ENCODE data around the gene MYO1B. TPM values are rescaled to one million over a fixed set of nuclear protein-coding genes. Genes with fewer than 3 reads are reported as not detected.

The MYO1B gene
- total RNA-seq, 5 donors from 2014 or later (not counting 1 experiment from before 2014, with no cell fraction given), result 0.39 to 1.3 (median 0.73) TPM

DNA sequence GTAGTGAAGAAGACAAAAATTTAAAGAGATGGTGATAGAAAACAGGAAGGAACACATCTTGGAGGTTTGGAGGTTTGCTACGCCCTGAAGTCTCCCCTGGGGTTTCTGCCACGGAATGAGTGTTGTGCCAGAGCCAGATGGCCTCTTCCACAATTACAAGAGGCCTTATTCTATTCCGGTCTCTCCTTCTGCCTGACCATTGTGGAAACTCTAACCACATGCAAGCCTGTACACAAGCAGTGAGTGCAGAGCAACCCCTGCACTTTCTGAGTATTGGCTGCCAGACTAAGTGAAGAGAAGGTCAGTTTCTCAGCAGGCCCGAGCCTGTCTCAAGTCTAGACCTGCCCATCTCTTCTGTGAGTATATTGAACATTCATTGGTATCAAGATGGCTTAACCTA lies 22.7 kb upstream of the MYO1B start:
- no peak for ATAC-seq (replicated peaks in 1 of 4)
- CTCF ChIA-PET, result interaction anchor here in 1 of 2 donors (0.8 to 0.9 kb wide), 2 partner anchors 9 to 14 kb away, joined by 3 to 4 read pairs; no protein-coding TSS in a partner anchor
- Histone ChIP-seq H3K36me3 (ENCODE audit: control insufficient read depth in 2 of 2, extremely low read depth in 1 of 2, insufficient read depth in 1 of 2, low read length in 1 of 2) (no peaks in the 10 kb centered on the region), H3K9me3 (no peaks in the 10 kb centered on the region), H3K4me1 (ENCODE audit: control insufficient read depth in 1 of 2, extremely low read depth in 1 of 2, insufficient read depth in 2 of 2, low read length in 2 of 2) (no peaks in the 10 kb centered on the region), H3K4me3 (ENCODE audit: control insufficient read depth in 1 of 2, extremely low read depth in 1 of 2, low read length in 1 of 2) (no peak overlapping the region), H3K27ac (ENCODE audit: low read length) (no peak overlapping the region), H3K27me3 (replicated peaks in 1 of 2; ENCODE audit: control insufficient read depth in 2 of 2, extremely low read depth in 1 of 2, insufficient read depth in 2 of 2, low read length in 1 of 2) (no peaks in the 10 kb centered on the region)
- H3K27me3 Mint-ChIP-seq, result peaks cover 0 to 2% of the 10 kb centered on the region in 2 donors
- H3K4me1 Mint-ChIP-seq, result peaks cover 0 to 9% (median 0%) of the 10 kb centered on the region in 3 donors
- H3K9me3 Mint-ChIP-seq, result peaks cover 0 to 5% (median 0%) of the 10 kb centered on the region in 3 donors
- no peak for DNase-seq
- H3K27ac Mint-ChIP-seq, result no peak overlapping the region
- H3K4me3 Mint-ChIP-seq, result no peak overlapping the region
- no peaks in the 10 kb centered on the region for H3K36me3 Mint-ChIP-seq
- 73% methylated on average over 2 of the region's 4 CpGs for WGBS (ENCODE audit: insufficient coverage)
- POLR2A ChIA-PET, result no interaction called here

DNA sequence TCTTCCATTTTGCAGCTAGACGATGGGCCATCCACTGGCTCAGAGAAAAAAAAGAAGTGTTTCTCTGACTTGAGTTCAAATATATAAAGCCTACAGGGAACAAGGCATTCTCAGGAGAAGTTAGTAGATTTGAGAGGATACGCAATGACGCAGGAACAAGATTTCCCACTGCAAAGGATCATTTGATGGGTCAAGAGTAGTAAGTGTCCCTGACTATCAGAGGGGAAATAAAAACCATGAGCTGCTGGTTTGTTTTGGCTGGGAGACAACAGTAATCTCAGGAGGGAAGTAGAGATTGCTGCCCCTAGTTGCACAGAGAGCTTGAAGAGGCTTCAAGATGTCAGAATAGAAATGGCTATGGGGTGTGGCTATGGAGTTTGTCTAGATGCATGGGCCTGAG lies 22.3 kb upstream of the MYO1B start:
- 89% methylated on average over 2 of the region's 3 CpGs for WGBS (ENCODE audit: insufficient coverage)
- Histone ChIP-seq H3K27me3 (replicated peaks in 1 of 2; ENCODE audit: control insufficient read depth in 2 of 2, extremely low read depth in 1 of 2, insufficient read depth in 2 of 2, low read length in 1 of 2) (no peaks in the 10 kb centered on the region), H3K4me3 (ENCODE audit: control insufficient read depth in 1 of 2, extremely low read depth in 1 of 2, low read length in 1 of 2) (no peak overlapping the region), H3K4me1 (ENCODE audit: control insufficient read depth in 1 of 2, extremely low read depth in 1 of 2, insufficient read depth in 2 of 2, low read length in 2 of 2) (no peaks in the 10 kb centered on the region), H3K9me3 (no peaks in the 10 kb centered on the region), H3K36me3 (ENCODE audit: control insufficient read depth in 2 of 2, extremely low read depth in 1 of 2, insufficient read depth in 1 of 2, low read length in 1 of 2) (no peaks in the 10 kb centered on the region), H3K27ac (ENCODE audit: low read length) (no peak overlapping the region)
- Mint-ChIP-seq H3K9me3 (peaks cover 0 to 5% (median 0%) of the 10 kb centered on the region in 3 donors), H3K4me3 (no peak overlapping the region), H3K27ac (no peak overlapping the region), H3K36me3 (no peaks in the 10 kb centered on the region), H3K27me3 (peaks cover 0 to 2% of the 10 kb centered on the region in 2 donors), H3K4me1 (peaks cover 0 to 9% (median 0%) of the 10 kb centered on the region in 3 donors)
- DNase-seq (no peak), ATAC-seq (replicated peaks in 1 of 4) (no peak)
- ChIA-PET CTCF (interaction anchor here in 1 of 2 donors (0.8 to 0.9 kb wide), 2 partner anchors 9 to 14 kb away, joined by 3 to 4 read pairs; no protein-coding TSS in a partner anchor), POLR2A (no interaction called here)

DNA sequence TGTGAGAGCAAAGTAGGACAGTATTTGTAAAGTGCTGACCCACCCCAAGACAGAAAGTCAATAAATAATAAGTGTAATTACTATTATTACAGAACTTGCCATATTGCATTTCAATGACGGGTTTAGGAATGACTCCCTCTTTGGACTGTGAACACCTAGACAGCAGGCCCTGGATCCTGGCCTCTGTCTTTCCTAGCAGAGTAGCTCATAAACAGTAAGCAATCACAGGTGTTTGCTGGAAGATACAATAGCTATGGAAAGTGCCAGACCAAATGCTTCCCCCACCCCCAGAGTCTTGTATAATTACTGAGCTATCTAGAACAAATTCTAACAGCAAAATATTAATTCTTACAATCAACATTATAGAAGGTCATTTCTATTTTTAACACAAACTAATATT lies 20.1 kb upstream of the MYO1B start:
- WGBS (ENCODE audit: insufficient coverage), result no CpG with 5 or more reads among the region's 1 CpG
- DNase-seq (no peak), ATAC-seq (replicated peaks in 1 of 4) (no peak)
- no peaks in the 10 kb centered on the region for H3K27me3 Mint-ChIP-seq
- H3K4me1 ChIP-seq (ENCODE audit: control insufficient read depth in 1 of 2, extremely low read depth in 1 of 2, insufficient read depth in 2 of 2, low read length in 2 of 2), result no peaks in the 10 kb centered on the region
- no peaks in the 10 kb centered on the region for H3K36me3 Mint-ChIP-seq
- H3K4me3 ChIP-seq (ENCODE audit: control insufficient read depth in 1 of 2, extremely low read depth in 1 of 2, low read length in 1 of 2), result no peak overlapping the region
- no peaks in the 10 kb centered on the region for H3K27me3 ChIP-seq (replicated peaks in 1 of 2; ENCODE audit: control insufficient read depth in 2 of 2, extremely low read depth in 1 of 2, insufficient read depth in 2 of 2, low read length in 1 of 2)
- no peak overlapping the region for H3K4me3 Mint-ChIP-seq
- POLR2A ChIA-PET, result interaction anchor here in 1 of 2 donors (0.6 kb wide), 1 partner anchor 623 kb away, joined by 3 read pairs; no protein-coding TSS in a partner anchor
- H3K4me1 Mint-ChIP-seq, result no peaks in the 10 kb centered on the region
- no peaks in the 10 kb centered on the region for H3K36me3 ChIP-seq (ENCODE audit: control insufficient read depth in 2 of 2, extremely low read depth in 1 of 2, insufficient read depth in 1 of 2, low read length in 1 of 2)
- H3K9me3 ChIP-seq, result no peaks in the 10 kb centered on the region
- H3K27ac Mint-ChIP-seq, result no peak overlapping the region
- no peak overlapping the region for H3K27ac ChIP-seq (ENCODE audit: low read length)
- peaks cover 0 to 5% (median 0%) of the 10 kb centered on the region in 3 donors for H3K9me3 Mint-ChIP-seq
- CTCF ChIA-PET, result no interaction called here

DNA sequence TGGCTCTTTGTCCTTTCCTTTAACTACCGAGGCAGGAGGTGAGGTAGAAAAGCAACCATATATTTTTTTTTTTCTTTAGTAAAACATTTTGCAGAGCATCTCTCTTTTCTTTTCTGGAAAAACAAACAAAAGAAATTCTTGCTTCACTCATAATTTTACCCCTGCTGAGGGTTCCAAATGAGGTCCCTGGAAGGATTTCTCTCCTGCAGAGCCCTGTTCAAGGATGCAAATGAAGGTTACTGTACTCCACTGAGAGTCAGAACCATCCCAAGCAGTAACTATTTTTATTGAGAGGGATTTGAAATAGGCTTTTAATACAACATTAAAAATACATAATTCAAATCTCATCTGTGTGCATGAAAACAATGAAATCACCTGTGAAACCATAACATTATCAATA lies 19.5 kb upstream of the MYO1B start:
- Histone ChIP-seq H3K9me3 (no peaks in the 10 kb centered on the region), H3K27ac (ENCODE audit: low read length) (no peak overlapping the region), H3K4me3 (ENCODE audit: control insufficient read depth in 1 of 2, extremely low read depth in 1 of 2, low read length in 1 of 2) (no peak overlapping the region), H3K36me3 (ENCODE audit: control insufficient read depth in 2 of 2, extremely low read depth in 1 of 2, insufficient read depth in 1 of 2, low read length in 1 of 2) (no peaks in the 10 kb centered on the region), H3K4me1 (ENCODE audit: control insufficient read depth in 1 of 2, extremely low read depth in 1 of 2, insufficient read depth in 2 of 2, low read length in 2 of 2) (no peaks in the 10 kb centered on the region), H3K27me3 (replicated peaks in 1 of 2; ENCODE audit: control insufficient read depth in 2 of 2, extremely low read depth in 1 of 2, insufficient read depth in 2 of 2, low read length in 1 of 2) (no peaks in the 10 kb centered on the region)
- Mint-ChIP-seq H3K9me3 (no peaks in the 10 kb centered on the region), H3K27me3 (no peaks in the 10 kb centered on the region), H3K27ac (no peak overlapping the region), H3K36me3 (no peaks in the 10 kb centered on the region), H3K4me1 (no peaks in the 10 kb centered on the region), H3K4me3 (no peak overlapping the region)
- DNase-seq, result no peak
- CTCF ChIA-PET, result no interaction called here
- WGBS (ENCODE audit: insufficient coverage), result no CpG with 5 or more reads among the region's 1 CpG
- ATAC-seq (replicated peaks in 1 of 4), result no peak
- POLR2A ChIA-PET, result no interaction called here

DNA sequence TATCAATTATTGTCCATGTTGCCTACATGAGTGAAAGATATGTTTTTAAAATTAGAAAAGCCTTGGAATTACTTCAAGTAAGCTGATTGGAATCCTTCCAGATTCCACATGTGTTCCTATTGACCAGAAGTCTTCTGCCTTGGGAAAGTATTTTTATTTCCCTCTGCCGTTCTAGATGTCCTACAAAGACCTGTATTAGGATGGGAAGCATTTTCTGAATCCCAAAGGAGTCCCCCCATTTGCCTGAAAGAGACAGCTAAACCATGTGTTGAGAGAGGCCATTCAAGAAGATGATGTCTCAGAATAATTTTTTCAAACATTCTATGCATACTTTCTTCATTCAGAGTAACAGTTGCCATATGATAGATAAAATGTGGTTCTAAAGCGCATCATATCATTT lies 19.0 kb upstream of the MYO1B start:
- H3K4me1 ChIP-seq (ENCODE audit: control insufficient read depth in 1 of 2, extremely low read depth in 1 of 2, insufficient read depth in 2 of 2, low read length in 2 of 2), result no peaks in the 10 kb centered on the region
- ATAC-seq (replicated peaks in 1 of 4) (no peak), DNase-seq (no peak)
- ChIA-PET CTCF (no interaction called here), POLR2A (no interaction called here)
- Mint-ChIP-seq H3K4me1 (no peaks in the 10 kb centered on the region), H3K36me3 (no peaks in the 10 kb centered on the region), H3K27me3 (no peaks in the 10 kb centered on the region), H3K27ac (no peak overlapping the region), H3K9me3 (no peaks in the 10 kb centered on the region), H3K4me3 (no peak overlapping the region)
- H3K9me3 ChIP-seq, result no peaks in the 10 kb centered on the region
- H3K4me3 ChIP-seq (ENCODE audit: control insufficient read depth in 1 of 2, extremely low read depth in 1 of 2, low read length in 1 of 2), result no peak overlapping the region
- no peaks in the 10 kb centered on the region for H3K27me3 ChIP-seq (replicated peaks in 1 of 2; ENCODE audit: control insufficient read depth in 2 of 2, extremely low read depth in 1 of 2, insufficient read depth in 2 of 2, low read length in 1 of 2)
- H3K36me3 ChIP-seq (ENCODE audit: control insufficient read depth in 2 of 2, extremely low read depth in 1 of 2, insufficient read depth in 1 of 2, low read length in 1 of 2), result no peaks in the 10 kb centered on the region
- H3K27ac ChIP-seq (ENCODE audit: low read length), result no peak overlapping the region
- WGBS (ENCODE audit: insufficient coverage), result no CpG with 5 or more reads among the region's 2 CpGs

DNA sequence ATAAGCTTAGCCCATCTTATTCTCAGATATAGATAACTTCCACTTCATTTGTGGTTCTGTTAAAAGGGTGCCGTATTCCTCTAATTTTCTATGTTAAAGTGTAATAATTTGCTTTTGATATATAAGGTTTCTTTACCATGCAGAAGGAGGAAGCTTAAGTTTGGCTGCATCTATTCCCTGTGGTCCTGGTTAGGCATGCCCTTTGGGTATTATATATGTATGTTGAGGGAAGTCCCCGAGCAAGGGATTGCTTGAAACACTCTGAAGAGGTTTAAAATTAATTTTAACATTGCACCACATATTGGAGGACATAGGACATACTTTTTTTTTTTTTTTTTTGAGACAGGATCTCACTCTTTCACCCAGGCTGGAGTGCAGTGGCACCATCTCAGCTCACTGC lies 16.9 kb upstream of the MYO1B start:
- CTCF ChIA-PET, result interaction anchor here (1.0 to 1.1 kb wide), 2 partner anchors 23 to 51 kb away, joined by 4 to 5 read pairs; no protein-coding TSS in a partner anchor

DNA sequence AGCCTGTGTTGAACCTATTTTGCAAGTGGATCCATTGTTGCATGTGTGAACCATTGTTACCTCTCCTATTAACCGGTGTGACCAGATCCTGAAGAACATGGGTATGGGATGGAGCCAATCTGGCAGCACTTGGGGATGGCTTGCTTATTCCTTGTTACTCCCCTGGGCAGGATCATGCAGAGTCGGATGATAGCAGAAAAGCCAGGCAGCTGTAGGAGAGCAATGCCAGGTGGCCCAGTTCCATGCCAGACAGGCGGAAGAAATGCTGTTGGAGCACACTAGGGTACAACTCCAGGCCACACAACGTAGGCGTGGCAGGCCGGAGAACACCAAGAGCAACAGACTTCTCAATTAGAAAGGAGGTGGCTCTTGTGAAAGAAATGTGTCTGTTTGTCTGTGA lies 16.3 kb upstream of the MYO1B start:
- Mint-ChIP-seq H3K4me1 (no peaks in the 10 kb centered on the region), H3K36me3 (no peaks in the 10 kb centered on the region), H3K4me3 (no peak overlapping the region), H3K27ac (no peak overlapping the region), H3K9me3 (no peaks in the 10 kb centered on the region), H3K27me3 (no peaks in the 10 kb centered on the region)
- H3K36me3 ChIP-seq (ENCODE audit: control insufficient read depth in 2 of 2, extremely low read depth in 1 of 2, insufficient read depth in 1 of 2, low read length in 1 of 2), result no peaks in the 10 kb centered on the region
- POLR2A ChIA-PET, result no interaction called here
- no peak overlapping the region for H3K4me3 ChIP-seq (ENCODE audit: control insufficient read depth in 1 of 2, extremely low read depth in 1 of 2, low read length in 1 of 2)
- no peaks in the 10 kb centered on the region for H3K27me3 ChIP-seq (replicated peaks in 1 of 2; ENCODE audit: control insufficient read depth in 2 of 2, extremely low read depth in 1 of 2, insufficient read depth in 2 of 2, low read length in 1 of 2)
- DNase-seq (no peak), ATAC-seq (replicated peaks in 1 of 4) (no peak)
- 97% methylated on average over 6 of the region's 6 CpGs for WGBS (ENCODE audit: insufficient coverage)
- H3K27ac ChIP-seq (ENCODE audit: low read length), result no peak overlapping the region
- CTCF ChIA-PET, result interaction anchor here in 1 of 2 donors (1.0 kb wide), 1 partner anchor 24 kb away, joined by 4 read pairs; no protein-coding TSS in a partner anchor
- H3K9me3 ChIP-seq, result no peaks in the 10 kb centered on the region
- H3K4me1 ChIP-seq (ENCODE audit: control insufficient read depth in 1 of 2, extremely low read depth in 1 of 2, insufficient read depth in 2 of 2, low read length in 2 of 2), result no peaks in the 10 kb centered on the region

More for the DNA sequence above, 16.9 kb upstream of the MYO1B start:
- Histone ChIP-seq H3K4me1 (ENCODE audit: control insufficient read depth in 1 of 2, extremely low read depth in 1 of 2, insufficient read depth in 2 of 2, low read length in 2 of 2) (no peaks in the 10 kb centered on the region), H3K27me3 (replicated peaks in 1 of 2; ENCODE audit: control insufficient read depth in 2 of 2, extremely low read depth in 1 of 2, insufficient read depth in 2 of 2, low read length in 1 of 2) (no peaks in the 10 kb centered on the region), H3K27ac (ENCODE audit: low read length) (no peak overlapping the region), H3K4me3 (ENCODE audit: control insufficient read depth in 1 of 2, extremely low read depth in 1 of 2, low read length in 1 of 2) (no peak overlapping the region), H3K9me3 (no peaks in the 10 kb centered on the region), H3K36me3 (ENCODE audit: control insufficient read depth in 2 of 2, extremely low read depth in 1 of 2, insufficient read depth in 1 of 2, low read length in 1 of 2) (no peaks in the 10 kb centered on the region)
- Mint-ChIP-seq H3K4me1 (no peaks in the 10 kb centered on the region), H3K27me3 (no peaks in the 10 kb centered on the region), H3K4me3 (no peak overlapping the region), H3K9me3 (no peaks in the 10 kb centered on the region), H3K36me3 (no peaks in the 10 kb centered on the region), H3K27ac (no peak overlapping the region)
- no peak for DNase-seq
- no CpG with 5 or more reads among the region's 2 CpGs for WGBS (ENCODE audit: insufficient coverage)
- ATAC-seq (replicated peaks in 1 of 4), result no peak
- POLR2A ChIA-PET, result interaction anchor here in 1 of 2 donors (0.9 kb wide), 1 partner anchor 758 kb away, joined by 8 read pairs; no protein-coding TSS in a partner anchor
